ENCODE data around the gene GPN1.
"Not testable (repeated sequence)": the region's sequence is repeated elsewhere in the genome, so short reads cannot be mapped to it uniquely, and the experiment has no call there.

The GPN1 gene

GRCh38 chr2:27628767-27629709 is at the start of gene GPN1, which contains the start of gene CCDC121:
TSS of gene GPN1 (plus strand) at chr2:27629050. CDS start at chr2:27629059, 9 bp downstream.
TSS of gene CCDC121 (minus strand) at chr2:27629012. CDS start at chr2:27627799, 1,213 bp downstream.
- peak; percentile 93 for DNase-seq

- DNase-seq: peak; percentile 14
Observed at GRCh38 chr2:27581417-27582128, 47.3 kb upstream of the GPN1 start.

- DNase-seq: no peak
Observed at GRCh38 chr2:27582129-27582694, 46.6 kb upstream of the GPN1 start.

GRCh38 chr2:27582695-27583389 is 46.0 kb upstream of the GPN1 start, which contains the start of gene ZNF512:
TSS of gene ZNF512 (plus strand) at chr2:27583042. CDS start at chr2:27583113, 71 bp downstream.
- peak; percentile 99 for DNase-seq

- DNase-seq: peak; percentile 36
Observed at GRCh38 chr2:27583390-27583915, 45.4 kb upstream of the GPN1 start.

GRCh38 chr2:27584597-27584996 is 44.3 kb upstream of the GPN1 start:
- peak; percentile 3 for DNase-seq

GRCh38 chr2:27587025-27587424 is 41.8 kb upstream of the GPN1 start:
- no peak for DNase-seq

GRCh38 chr2:27588308-27588707 is 40.5 kb upstream of the GPN1 start:
- no peak for DNase-seq

- no peak for DNase-seq
Observed at GRCh38 chr2:27591745-27592144, 37.1 kb upstream of the GPN1 start.

GRCh38 chr2:27593240-27593639 is 35.6 kb upstream of the GPN1 start:
- no peak for DNase-seq

- DNase-seq: not testable (repeated sequence)
Observed at GRCh38 chr2:27594020-27594703, 34.7 kb upstream of the GPN1 start.

GRCh38 chr2:27595412-27595811 is 33.4 kb upstream of the GPN1 start:
- DNase-seq: not testable (repeated sequence)

GRCh38 chr2:27596627-27597026 is 32.2 kb upstream of the GPN1 start:
- DNase-seq: no peak

GRCh38 chr2:27606611-27607010 is 22.2 kb upstream of the GPN1 start:
- DNase-seq: no peak

GRCh38 chr2:27613985-27614384 is 14.9 kb upstream of the GPN1 start:
- DNase-seq: no peak

GRCh38 chr2:27615316-27615715 is 13.5 kb upstream of the GPN1 start:
- peak; percentile 2 for DNase-seq

GRCh38 chr2:27621524-27621923 is 7.3 kb upstream of the GPN1 start:
- peak; percentile 8 for DNase-seq

GRCh38 chr2:27622921-27623384 is 5.9 kb upstream of the GPN1 start:
- no peak for DNase-seq

GRCh38 chr2:27624943-27625342 is 3.9 kb upstream of the GPN1 start:
- DNase-seq: no peak

- not testable (repeated sequence) for DNase-seq
Observed at GRCh38 chr2:27626323-27626722, 2.5 kb upstream of the GPN1 start.

GRCh38 chr2:27626921-27627320 is 1.9 kb upstream of the GPN1 start:
- peak; percentile 88 for DNase-seq
